ENCODE results near the gene NEK2.

DNA sequence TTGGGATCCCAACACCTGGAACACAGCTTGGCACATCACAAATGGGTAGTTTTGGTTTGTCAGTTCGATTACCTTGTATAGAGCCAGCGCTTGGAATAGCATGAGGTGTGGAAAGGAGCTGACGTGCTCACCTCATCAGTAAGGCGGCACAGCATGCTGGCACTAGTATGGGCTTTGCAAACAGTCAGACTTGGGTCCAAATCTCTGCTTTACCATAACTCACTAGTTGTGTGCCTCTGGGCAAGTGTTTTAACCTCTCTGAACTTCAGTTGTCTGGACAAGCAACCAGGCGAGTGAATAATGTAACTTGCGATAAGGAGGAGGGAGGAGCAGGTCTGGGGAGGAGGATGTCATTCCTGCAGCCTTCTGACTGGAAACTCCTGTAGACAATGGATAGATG is 26.3 kb upstream of the NEK2 start:
- TF ChIP-seq, protein P1, sequence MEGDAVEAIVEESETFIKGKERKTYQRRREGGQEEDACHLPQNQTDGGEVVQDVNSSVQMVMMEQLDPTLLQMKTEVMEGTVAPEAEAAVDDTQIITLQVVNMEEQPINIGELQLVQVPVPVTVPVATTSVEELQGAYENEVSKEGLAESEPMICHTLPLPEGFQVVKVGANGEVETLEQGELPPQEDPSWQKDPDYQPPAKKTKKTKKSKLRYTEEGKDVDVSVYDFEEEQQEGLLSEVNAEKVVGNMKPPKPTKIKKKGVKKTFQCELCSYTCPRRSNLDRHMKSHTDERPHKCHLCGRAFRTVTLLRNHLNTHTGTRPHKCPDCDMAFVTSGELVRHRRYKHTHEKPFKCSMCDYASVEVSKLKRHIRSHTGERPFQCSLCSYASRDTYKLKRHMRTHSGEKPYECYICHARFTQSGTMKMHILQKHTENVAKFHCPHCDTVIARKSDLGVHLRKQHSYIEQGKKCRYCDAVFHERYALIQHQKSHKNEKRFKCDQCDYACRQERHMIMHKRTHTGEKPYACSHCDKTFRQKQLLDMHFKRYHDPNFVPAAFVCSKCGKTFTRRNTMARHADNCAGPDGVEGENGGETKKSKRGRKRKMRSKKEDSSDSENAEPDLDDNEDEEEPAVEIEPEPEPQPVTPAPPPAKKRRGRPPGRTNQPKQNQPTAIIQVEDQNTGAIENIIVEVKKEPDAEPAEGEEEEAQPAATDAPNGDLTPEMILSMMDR (IDR thresholded peaks at IDR 0.05; ENCODE audit: poor library complexity), result no peak
- TF ChIP-seq EZH2 (IDR thresholded peaks at IDR 0.05; ENCODE audit: borderline replicate concordance) (no peak), EZH2phosphoT487 (IDR thresholded peaks at IDR 0.05; ENCODE audit: low read depth, severe bottlenecking, unreplicated experiment) (no peak)
